Thyroid gland (tissue), 4 donors: ENCODE measurements around the gene CCR5.

Source experiments
- POLR2A ChIP-seq, 2 donors: fragments of 450-650 bp; IDR thresholded peaks; one replicate each; pipeline ENCODE4 v1.6.1; 2017; ENCODE audit warnings: antibody characterized with exemption in 2 of 2, mild to moderate bottlenecking in 2 of 2, moderate library complexity in 1 of 2
- TF ChIP-seq, protein P1 (sequence below), 6 experiments: fragments of 200-600 bp in 3 of 6; fragments of 450-650 bp in 3 of 6; sonication (generic) in 3 of 6; IDR thresholded peaks; one replicate each; pipeline ENCODE4 v1.5.1; 2016 to 2019; ENCODE audit warnings: antibody characterized with exemption in 6 of 6, mild to moderate bottlenecking in 2 of 6, inconsistent platforms in 1 of 6, moderate library complexity in 1 of 6

- TF ChIP-seq, protein P1, sequence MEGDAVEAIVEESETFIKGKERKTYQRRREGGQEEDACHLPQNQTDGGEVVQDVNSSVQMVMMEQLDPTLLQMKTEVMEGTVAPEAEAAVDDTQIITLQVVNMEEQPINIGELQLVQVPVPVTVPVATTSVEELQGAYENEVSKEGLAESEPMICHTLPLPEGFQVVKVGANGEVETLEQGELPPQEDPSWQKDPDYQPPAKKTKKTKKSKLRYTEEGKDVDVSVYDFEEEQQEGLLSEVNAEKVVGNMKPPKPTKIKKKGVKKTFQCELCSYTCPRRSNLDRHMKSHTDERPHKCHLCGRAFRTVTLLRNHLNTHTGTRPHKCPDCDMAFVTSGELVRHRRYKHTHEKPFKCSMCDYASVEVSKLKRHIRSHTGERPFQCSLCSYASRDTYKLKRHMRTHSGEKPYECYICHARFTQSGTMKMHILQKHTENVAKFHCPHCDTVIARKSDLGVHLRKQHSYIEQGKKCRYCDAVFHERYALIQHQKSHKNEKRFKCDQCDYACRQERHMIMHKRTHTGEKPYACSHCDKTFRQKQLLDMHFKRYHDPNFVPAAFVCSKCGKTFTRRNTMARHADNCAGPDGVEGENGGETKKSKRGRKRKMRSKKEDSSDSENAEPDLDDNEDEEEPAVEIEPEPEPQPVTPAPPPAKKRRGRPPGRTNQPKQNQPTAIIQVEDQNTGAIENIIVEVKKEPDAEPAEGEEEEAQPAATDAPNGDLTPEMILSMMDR (IDR thresholded peaks at IDR 0.05): no peak
- no peak for TF ChIP-seq POLR2A (IDR thresholded peaks at IDR 0.05)
Measured at GRCh38 chr3:46400000-46400734, 29.4 kb downstream of the CCR5 start.
